Bladder microvascular endothelial cell (primary cell): Measurements from ENCODE around the gene TSEN15. TPM values are rescaled to one million over a fixed set of nuclear protein-coding genes. Genes with fewer than 3 reads are reported as not detected.

ENCODE experiments used
- total RNA-seq: library from RNA; depleted of rRNA; stranded (reverse); fragments of >200 nt; gene quantifications from 2 replicates; pipeline ENCODE4 v1.2.3, GENCODE V29; 2014

The TSEN15 gene
- total RNA-seq, result 17.3 and 28.4 TPM in 2 replicates

GRCh38 chr1:184051485-184052193 lies at the start of gene TSEN15:
Gene TSEN15 (plus strand): TSS chr1:184051730. CDS start chr1:184051756, 26 bp downstream.

Other genes starting within 250 kb of the TSEN15 start
- gene RGL1, start 246.6 kb upstream of the TSEN15 start, total RNA-seq, result 11.7 and 27.3 TPM in 2 replicates
- gene COLGALT2, start 14.0 kb upstream of the TSEN15 start, total RNA-seq, result 0.13 and 0.16 TPM in 2 replicates